ENCODE measurements around the gene ACSF3. TPM values are rescaled to one million over a fixed set of nuclear protein-coding genes. Genes with fewer than 3 reads are reported as not detected.

The ACSF3 gene
- total RNA-seq, 4 donors from 2014 or later = 29.9 to 48.0 (median 40.3) TPM

- 97 to 100% methylated on average over 1 of the region's 1 CpG for WGBS, 2 donors
- TF ChIP-seq CTCF (IDR thresholded peaks at IDR 0.05) = no peak
- TF ChIP-seq EP300 (IDR thresholded peaks at IDR 0.05) = no peak
- no peak for TF ChIP-seq POLR2A (IDR thresholded peaks at IDR 0.05)
- no peak for DNase-seq (ENCODE audit: low spot score in 2 of 2)
- Histone ChIP-seq H3K36me3 (peaks cover 0 to 72% (median 13%) of the 10 kb centered on the region in 3 donors), H3K27me3 (no peaks in the 10 kb centered on the region), H3K4me1 (no peaks in the 10 kb centered on the region), H3K9me3 (peaks cover 0 to 14% (median 0%) of the 10 kb centered on the region in 4 donors), H3K4me3 (no peak overlapping the region), H3K27ac (no peak overlapping the region)
Observed at GRCh38 chr16:89129378-89129777, 35.7 kb downstream of the ACSF3 start.

GRCh38 chr16:89130448-89130847 lies 36.8 kb downstream of the ACSF3 start:
- no peak overlapping the region for H3K4me3 ChIP-seq
- H3K27ac ChIP-seq = no peak overlapping the region
- H3K36me3 ChIP-seq = peaks cover 0 to 72% (median 21%) of the 10 kb centered on the region in 3 donors
- H3K4me1 ChIP-seq = no peaks in the 10 kb centered on the region
- H3K9me3 ChIP-seq = peaks cover 0 to 12% (median 0%) of the 10 kb centered on the region in 4 donors
- no peak for DNase-seq (ENCODE audit: low spot score in 2 of 2)
- WGBS, 2 donors = 95 to 96% methylated on average over 5 of the region's 5 CpGs
- H3K27me3 ChIP-seq = no peaks in the 10 kb centered on the region
- TF ChIP-seq CTCF (IDR thresholded peaks at IDR 0.05) (no peak), POLR2A (IDR thresholded peaks at IDR 0.05) (no peak), EP300 (IDR thresholded peaks at IDR 0.05) (no peak)

DNA sequence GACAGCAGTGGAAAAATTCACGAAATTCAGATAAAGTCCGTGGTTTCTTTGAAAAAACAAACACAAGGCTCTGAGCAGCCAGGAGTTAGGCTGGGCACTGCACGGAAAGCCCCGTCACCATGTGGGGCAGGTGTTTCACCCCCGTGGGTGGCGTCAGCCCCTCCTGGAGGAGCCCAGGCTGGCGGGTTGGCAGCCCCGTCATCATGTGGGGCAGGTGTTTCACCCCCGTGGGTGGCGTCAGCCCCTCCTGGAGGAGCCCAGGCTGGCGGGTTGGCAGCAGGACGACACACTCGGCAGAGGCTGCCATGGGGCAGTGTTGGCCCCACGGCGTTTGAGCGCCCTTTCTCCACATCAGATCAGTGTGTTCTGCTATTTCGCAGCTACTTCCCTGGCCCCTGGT lies 38.1 kb downstream of the ACSF3 start:
- Histone ChIP-seq H3K27me3 (no peaks in the 10 kb centered on the region), H3K9me3 (peaks cover 0 to 5% (median 0%) of the 10 kb centered on the region in 4 donors), H3K4me3 (no peak overlapping the region), H3K27ac (no peak overlapping the region), H3K36me3 (peaks cover 0 to 65% (median 26%) of the 10 kb centered on the region in 3 donors), H3K4me1 (no peaks in the 10 kb centered on the region)
- TF ChIP-seq CTCF (IDR thresholded peaks at IDR 0.05) (no peak), POLR2A (IDR thresholded peaks at IDR 0.05) (no peak), EP300 (IDR thresholded peaks at IDR 0.05) (no peak)
- WGBS, 2 donors = 90 to 95% methylated on average over 14 to 17 of the region's 17 CpGs
- DNase-seq (ENCODE audit: low spot score in 2 of 2) = no peak

- no peak for DNase-seq (ENCODE audit: low spot score in 2 of 2)
- TF ChIP-seq POLR2A (IDR thresholded peaks at IDR 0.05) (no peak), CTCF (IDR thresholded peaks at IDR 0.05) (no peak)
- 90 to 95% methylated on average over 21 of the region's 22 CpGs for WGBS, 2 donors
- peaks cover 0 to 71% (median 26%) of the 10 kb centered on the region in 3 donors for H3K36me3 ChIP-seq
- no peak overlapping the region for H3K4me3 ChIP-seq
- H3K4me1 ChIP-seq = no peaks in the 10 kb centered on the region
- H3K27me3 ChIP-seq = no peaks in the 10 kb centered on the region
- H3K27ac ChIP-seq = no peak overlapping the region
- H3K9me3 ChIP-seq = peaks cover 0 to 5% (median 0%) of the 10 kb centered on the region in 4 donors
Observed at GRCh38 chr16:89132194-89133005, 38.7 kb downstream of the ACSF3 start.

- WGBS, 2 donors = 95 to 97% methylated on average over 24 to 25 of the region's 25 CpGs
- TF ChIP-seq CTCF (IDR thresholded peaks at IDR 0.05) = no peak
- no peak for TF ChIP-seq EP300 (IDR thresholded peaks at IDR 0.05)
- no peak for TF ChIP-seq POLR2A (IDR thresholded peaks at IDR 0.05)
- H3K4me3 ChIP-seq = no peak overlapping the region
- H3K36me3 ChIP-seq = peaks cover 0 to 81% (median 26%) of the 10 kb centered on the region in 3 donors
- no peaks in the 10 kb centered on the region for H3K4me1 ChIP-seq
- H3K27ac ChIP-seq = no peak overlapping the region
- H3K9me3 ChIP-seq = peaks cover 0 to 5% (median 0%) of the 10 kb centered on the region in 4 donors
- DNase-seq (ENCODE audit: low spot score in 2 of 2) = no peak
- no peaks in the 10 kb centered on the region for H3K27me3 ChIP-seq
Observed at GRCh38 chr16:89133457-89134127, 39.9 kb downstream of the ACSF3 start.
